HG03095 (cell line): Measurements from ENCODE around the gene SLC35E1.
"Not testable (repeated sequence)": the region's sequence is repeated elsewhere in the genome, so short reads cannot be mapped to it uniquely, and the experiment has no call there.

Experiments
- ATAC-seq: cut with Tn5 transposase; IDR thresholded peaks from one replicate; pipeline ENCODE4 v1.9.1; 2021; ENCODE audit warnings: moderate library complexity; ENCODE audit not compliant: unreplicated experiment

Gene SLC35E1

GRCh38 chr19:16524991-16525734 is 47.1 kb downstream of the SLC35E1 start:
- ATAC-seq = no peak

- no peak for ATAC-seq
Observed at GRCh38 chr19:16522559-16523377, 49.4 kb downstream of the SLC35E1 start.

- no peak for ATAC-seq
Observed at GRCh38 chr19:16521715-16522289, 50.4 kb downstream of the SLC35E1 start.

- ATAC-seq = no peak
Observed at GRCh38 chr19:16520986-16521624, 51.1 kb downstream of the SLC35E1 start.

GRCh38 chr19:16520074-16520973 is 51.9 kb downstream of the SLC35E1 start:
- no peak for ATAC-seq

- ATAC-seq = no peak
Observed at GRCh38 chr19:16519230-16519687, 53.0 kb downstream of the SLC35E1 start.

- ATAC-seq = no peak
Observed at GRCh38 chr19:16518483-16519229, 53.6 kb downstream of the SLC35E1 start.

GRCh38 chr19:16518061-16518460 is 54.2 kb downstream of the SLC35E1 start:
- ATAC-seq = no peak

- ATAC-seq = no peak
Observed at GRCh38 chr19:16516923-16517610, 55.1 kb downstream of the SLC35E1 start.

GRCh38 chr19:16516381-16516780 is 55.8 kb downstream of the SLC35E1 start:
- no peak for ATAC-seq

GRCh38 chr19:16514383-16515019 is 57.7 kb downstream of the SLC35E1 start:
- ATAC-seq = no peak

GRCh38 chr19:16512611-16513010 is 59.6 kb downstream of the SLC35E1 start:
- ATAC-seq = not testable (repeated sequence)

- ATAC-seq = no peak
Observed at GRCh38 chr19:16509141-16510061, 62.8 kb downstream of the SLC35E1 start.

- no peak for ATAC-seq
Observed at GRCh38 chr19:16508546-16508945, 63.7 kb downstream of the SLC35E1 start.

- ATAC-seq = no peak
Observed at GRCh38 chr19:16506961-16507360, 65.3 kb downstream of the SLC35E1 start.

- ATAC-seq = not testable (repeated sequence)
Observed at GRCh38 chr19:16506161-16506560, 66.1 kb downstream of the SLC35E1 start.

GRCh38 chr19:16504271-16504670 is 67.9 kb downstream of the SLC35E1 start:
- ATAC-seq = no peak
